Measurements from ENCODE around the gene FADS3. TPM values are rescaled to one million over a fixed set of nuclear protein-coding genes. Genes with fewer than 3 reads are reported as not detected.

FADS3 gene
- total and polyA plus RNA-seq, 9 donors = 10.6 to 85.8 (median 41.3) TPM

DNA sequence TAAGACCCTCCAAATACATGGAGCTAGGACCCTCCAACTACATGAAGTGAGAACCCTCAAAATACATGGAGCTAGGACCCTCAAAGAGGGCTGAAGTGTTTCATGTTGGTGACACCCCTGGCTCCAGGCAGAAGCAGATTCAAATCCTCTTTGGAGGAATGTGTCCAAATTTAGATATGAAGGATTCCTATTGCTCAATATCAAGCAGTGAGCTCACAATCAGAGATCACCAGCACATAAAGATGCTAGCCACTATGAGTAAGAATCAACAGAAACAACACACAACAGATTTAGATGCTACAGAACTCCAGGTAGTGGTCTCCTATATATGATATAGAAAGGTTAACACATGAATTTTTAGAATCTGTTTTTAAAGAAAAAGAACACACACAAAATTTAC, 37.3 kb upstream of the FADS3 start:
- H3K27me3 ChIP-seq = no peaks in the 10 kb centered on the region
- H3K9me3 ChIP-seq = no peaks in the 10 kb centered on the region
- DNase-seq = no peak
- intact Hi-C loops (cut with DNase I) = no loop called here
- H3K4me1 ChIP-seq (ENCODE audit: insufficient read depth) = peaks cover 7% of the 10 kb centered on the region
- H3K4me3 ChIP-seq = no peak overlapping the region
- no peak overlapping the region for H3K27ac ChIP-seq
- no peak for TF ChIP-seq EP300 (IDR thresholded peaks at IDR 0.05)
- TF ChIP-seq POLR2A (IDR thresholded peaks at IDR 0.05) = no peak
- no peak for TF ChIP-seq CTCF (IDR thresholded peaks at IDR 0.05)
- H3K36me3 ChIP-seq = no peaks in the 10 kb centered on the region

DNA sequence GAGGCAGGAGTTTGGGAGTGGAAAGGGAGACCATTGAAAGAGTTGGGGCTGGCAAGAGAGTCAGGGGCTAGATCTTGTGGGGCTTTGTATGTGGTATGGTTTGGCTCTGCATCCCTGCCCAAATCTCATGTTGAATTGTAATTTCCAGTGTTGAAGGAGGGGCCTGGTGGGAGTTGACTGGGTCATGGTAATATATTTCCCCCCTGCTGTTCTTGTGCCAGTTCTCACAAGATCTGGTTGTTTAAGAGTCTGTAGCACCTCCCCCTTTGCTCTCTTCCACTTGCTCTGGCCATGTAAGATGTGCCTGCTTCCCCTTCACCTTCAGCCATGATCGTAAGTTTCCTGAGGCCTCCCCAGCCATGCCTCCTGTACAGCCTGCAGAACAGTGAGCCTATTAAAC, 36.2 kb upstream of the FADS3 start:
- no peak for DNase-seq
- Histone ChIP-seq H3K4me3 (no peak overlapping the region), H3K4me1 (ENCODE audit: insufficient read depth) (peaks cover 12% of the 10 kb centered on the region), H3K9me3 (no peaks in the 10 kb centered on the region), H3K36me3 (no peaks in the 10 kb centered on the region), H3K27ac (no peak overlapping the region), H3K27me3 (no peaks in the 10 kb centered on the region)
- 90 to 100% (median 96%) methylated on average over 1 of the region's 1 CpG for WGBS, 3 donors
- no peak for TF ChIP-seq EP300 (IDR thresholded peaks at IDR 0.05)
- no peak for TF ChIP-seq POLR2A (IDR thresholded peaks at IDR 0.05)
- TF ChIP-seq CTCF (IDR thresholded peaks at IDR 0.05) = no peak
- intact Hi-C loops (cut with DNase I) = no loop called here

DNA sequence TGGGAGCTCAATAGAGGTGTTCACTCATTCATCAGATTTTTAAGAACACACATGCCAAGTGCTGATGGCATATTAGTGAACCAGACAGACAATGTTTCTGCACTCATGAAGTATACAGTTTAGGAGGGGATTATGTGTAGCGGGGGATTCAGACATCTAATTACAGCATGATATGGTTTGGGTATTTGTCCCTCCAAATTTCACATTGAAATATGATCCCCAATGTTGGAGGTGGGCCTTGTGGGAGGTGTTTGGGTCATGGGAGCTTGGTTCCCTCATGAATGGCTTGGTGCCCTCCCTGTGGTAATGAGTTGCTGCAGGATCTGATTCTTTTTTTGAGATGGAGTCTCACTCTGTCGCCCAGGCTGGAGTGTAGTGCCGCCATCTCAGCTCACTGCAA, 34.9 kb upstream of the FADS3 start:
- intact Hi-C loops (cut with DNase I) = no loop called here
- H3K9me3 ChIP-seq = no peaks in the 10 kb centered on the region
- DNase-seq = no peak
- TF ChIP-seq EP300 (IDR thresholded peaks at IDR 0.05) = no peak
- no peak for TF ChIP-seq CTCF (IDR thresholded peaks at IDR 0.05)
- H3K27ac ChIP-seq = no peak overlapping the region
- peaks cover 12% of the 10 kb centered on the region for H3K4me1 ChIP-seq (ENCODE audit: insufficient read depth)
- WGBS, 3 donors = 94 to 98% (median 94%) methylated on average over 3 of the region's 3 CpGs
- H3K27me3 ChIP-seq = no peaks in the 10 kb centered on the region
- no peaks in the 10 kb centered on the region for H3K36me3 ChIP-seq
- H3K4me3 ChIP-seq = no peak overlapping the region

DNA sequence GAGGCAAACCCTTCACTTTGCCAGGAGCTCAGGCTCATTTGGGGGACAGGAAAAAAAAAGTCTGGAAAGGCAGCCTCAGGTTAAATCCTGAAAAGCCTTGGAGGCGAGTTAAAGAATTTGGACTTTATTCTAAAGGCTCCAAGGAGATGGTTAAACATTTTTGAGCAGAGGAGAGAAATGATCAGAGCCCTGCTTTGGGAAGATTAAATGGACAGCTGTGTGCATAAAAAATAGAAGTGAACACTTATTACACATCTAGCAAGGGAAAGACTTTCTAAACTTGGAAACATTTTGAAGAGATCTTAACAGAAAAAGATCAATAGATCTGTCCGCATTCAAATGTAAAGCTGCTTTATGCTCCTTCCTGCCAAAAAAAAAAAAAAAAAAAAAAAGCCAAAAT, 34.4 kb upstream of the FADS3 start:
- Histone ChIP-seq H3K36me3 (no peaks in the 10 kb centered on the region), H3K9me3 (no peaks in the 10 kb centered on the region), H3K27ac (no peak overlapping the region), H3K4me1 (ENCODE audit: insufficient read depth) (peaks cover 12% of the 10 kb centered on the region), H3K27me3 (no peaks in the 10 kb centered on the region), H3K4me3 (no peak overlapping the region)
- WGBS, 3 donors = 90 to 94% (median 91%) methylated on average over 2 of the region's 2 CpGs
- intact Hi-C loops (cut with DNase I) = no loop called here
- no peak for TF ChIP-seq POLR2A (IDR thresholded peaks at IDR 0.05)
- TF ChIP-seq EP300 (IDR thresholded peaks at IDR 0.05) = no peak
- TF ChIP-seq CTCF (IDR thresholded peaks at IDR 0.05) = no peak
- DNase-seq = no peak

- peak in 2 of 5 donors; percentile 36 to 47 for DNase-seq
- WGBS, 3 donors = 25 to 30% (median 29%) methylated on average over 6 of the region's 6 CpGs
- TF ChIP-seq POLR2A (IDR thresholded peaks at IDR 0.05) (no peak), EP300 (IDR thresholded peaks at IDR 0.05) (no peak), CTCF (IDR thresholded peaks at IDR 0.05) (no peak)
- H3K9me3 ChIP-seq = no peaks in the 10 kb centered on the region
- H3K36me3 ChIP-seq = no peaks in the 10 kb centered on the region
- intact Hi-C loops (cut with DNase I) = no loop called here
- H3K4me3 ChIP-seq = no peak overlapping the region
- H3K27me3 ChIP-seq = no peaks in the 10 kb centered on the region
- peaks cover 18% of the 10 kb centered on the region for H3K4me1 ChIP-seq (ENCODE audit: insufficient read depth)
- peak overlapping the region; percentile 76 to 98 for H3K27ac ChIP-seq
Observed at GRCh38 chr11:61924064-61924455, 32.7 kb upstream of the FADS3 start.

Measured in ovary (tissue), 9 donors.